PC-9 (cell line): Measurements from ENCODE around the gene TTC39B. TPM values are rescaled to one million over a fixed set of nuclear protein-coding genes. Genes with fewer than 3 reads are reported as not detected.

ENCODE experiments used
- BruUV-seq: library from RNA; stranded (reverse); fragments of 400-500 nt; replicated peaks from 2 replicates; lab custom pipeline; 2021; lab: Mats Ljungman, UMichigan
- CTCF ChIA-PET: fragments of 300-600 bp; sonication (Branson Sonifier 250); formaldehyde crosslinking; loops from one replicate; lab custom pipeline; 2022; ENCODE audit warnings: antibody characterized with exemption; lab: Charles Lee
- POLR2A ChIA-PET: fragments of 300-600 bp; sonication (Branson Sonifier 250); formaldehyde crosslinking; loops from one replicate; lab custom pipeline; 2022; ENCODE audit warnings: antibody characterized with exemption; ENCODE audit not compliant: unreplicated experiment; lab: Charles Lee
- DNase-seq, 2 experiments: peaks; one replicate each; pipeline versions ENCODE4 v3.0.0 to v3.0.0-alpha.2; 2015 to 2022; ENCODE audit warnings: mixed read lengths in 1 of 2
- H2AFZ ChIP-seq: fragments of 200-600 bp; sonication (generic); 2 replicates; pipeline ENCODE4 v1.8.1; 2017; ENCODE audit warnings: antibody characterized with exemption
- H3F3A ChIP-seq: fragments of 200-600 bp; sonication (generic); 2 replicates; pipeline ENCODE4 v1.8.1; 2017; ENCODE audit warnings: antibody characterized with exemption, mild to moderate bottlenecking, low read depth; ENCODE audit not compliant: insufficient read depth
- H3K27ac ChIP-seq: fragments of 200-600 bp; sonication (generic); 2 replicates; pipeline ENCODE4 v1.6.1; 2016; ENCODE audit warnings: mixed run types
- H3K27me3 ChIP-seq: fragments of 200-600 bp; sonication (generic); 2 replicates; pipeline ENCODE4 v1.6.1; 2016; ENCODE audit warnings: low read depth, mixed run types; ENCODE audit not compliant: insufficient read depth
- H3K36me3 ChIP-seq: fragments of 200-600 bp; sonication (generic); 2 replicates; pipeline ENCODE4 v1.6.1; 2016; ENCODE audit warnings: low read depth, mixed run types
- H3K4me1 ChIP-seq: fragments of 200-600 bp; sonication (generic); replicated peaks from 2 replicates; pipeline ENCODE4 v1.6.1; 2016; ENCODE audit warnings: mixed run types; ENCODE audit not compliant: insufficient read depth
- H3K4me2 ChIP-seq: fragments of 200-600 bp; sonication (generic); 2 replicates; pipeline ENCODE4 v1.6.1; 2017; ENCODE audit warnings: mixed run types
- H3K4me3 ChIP-seq: fragments of 200-600 bp; sonication (generic); 2 replicates; pipeline ENCODE4 v1.6.1; 2016; ENCODE audit warnings: mixed run types
- H3K79me2 ChIP-seq: fragments of 200-600 bp; sonication (generic); 2 replicates; pipeline ENCODE4 v1.6.1; 2017; ENCODE audit warnings: low read depth, mixed run types
- H3K9me2 ChIP-seq: fragments of 200-600 bp; sonication (generic); 2 replicates; pipeline ENCODE4 v1.8.1; 2017; ENCODE audit warnings: mild to moderate bottlenecking; ENCODE audit not compliant: insufficient read depth
- H3K9me3 ChIP-seq: fragments of 200-600 bp; sonication (generic); 2 replicates; pipeline ENCODE4 v1.8.1; 2016; ENCODE audit warnings: low read depth; ENCODE audit not compliant: insufficient read depth
- H4K20me1 ChIP-seq: fragments of 200-600 bp; sonication (generic); 2 replicates; pipeline ENCODE4 v1.8.1; 2017; ENCODE audit not compliant: insufficient read depth
- CTCF ChIP-seq: fragments of 200-600 bp; sonication (generic); conservative IDR thresholded peaks from 2 replicates; pipeline ENCODE4 v1.6.1; 2017; ENCODE audit warnings: mixed run types, antibody characterized with exemption, mild to moderate bottlenecking, moderate library complexity
- EZH2 ChIP-seq: fragments of 200-600 bp; sonication (generic); IDR thresholded peaks from 2 replicates; pipeline ENCODE4 v1.8.0; 2017; ENCODE audit warnings: antibody characterized with exemption, low read depth
- intact Hi-C: fragments of 100-400 bp; cut with micrococcal nuclease; formaldehyde crosslinking; loops from one replicate; pipeline ENCODE4 v1.10.0; 2022; ENCODE audit not compliant: unreplicated experiment
- total RNA-seq: library from RNA; stranded (reverse); gene quantifications from 2 replicates; pipeline ENCODE4 v1.2.3, GENCODE V29; 2021

The TTC39B gene
- total RNA-seq, 1 experiment from 2014 or later: 8.8 TPM

DNA sequence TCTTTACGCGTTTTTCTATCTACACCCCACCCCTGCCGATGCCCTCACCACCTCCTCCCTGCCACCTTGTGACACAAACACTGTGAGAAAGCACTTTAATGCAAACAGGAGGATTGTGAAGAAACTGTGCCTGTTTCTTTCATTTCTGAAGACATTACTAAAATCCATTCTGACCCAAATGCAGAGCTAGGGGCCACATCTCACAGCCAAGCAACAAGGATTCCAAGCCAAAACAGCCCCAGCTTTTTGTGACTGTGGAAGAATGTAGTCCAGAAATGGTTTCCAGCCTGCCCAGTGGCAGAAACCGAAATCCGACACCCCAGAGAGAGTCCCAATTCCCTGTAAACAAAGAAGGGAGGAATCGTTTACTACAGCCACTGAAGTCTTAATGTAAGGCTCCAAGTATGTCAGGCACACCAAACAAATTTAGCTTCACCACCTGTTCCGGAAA is 190.9 kb downstream of the TTC39B start:
- ChIA-PET POLR2A (no interaction called here), CTCF (no interaction called here)
- H3K4me1 ChIP-seq: no peaks in the 10 kb centered on the region
- H3K9me2 ChIP-seq: no peaks in the 10 kb centered on the region
- no peaks in the 10 kb centered on the region for H3K9me3 ChIP-seq
- no peak overlapping the region for H2AFZ ChIP-seq
- no peaks in the 10 kb centered on the region for H3F3A ChIP-seq
- no peaks in the 10 kb centered on the region for H4K20me1 ChIP-seq
- no peaks in the 10 kb centered on the region for H3K27me3 ChIP-seq
- no TSS peak for BruUV-seq
- no peak overlapping the region for H3K4me2 ChIP-seq
- TF ChIP-seq EZH2 (no peak), CTCF (no peak)
- H3K36me3 ChIP-seq: no peaks in the 10 kb centered on the region
- intact Hi-C loops: no loop called here
- H3K79me2 ChIP-seq: no peaks in the 10 kb centered on the region
- DNase-seq: no peak
- no peak overlapping the region for H3K4me3 ChIP-seq
- no peak overlapping the region for H3K27ac ChIP-seq

GRCh38 chr9:15115702-15116101 is 191.3 kb downstream of the TTC39B start:
- POLR2A ChIA-PET: no interaction called here
- no peak overlapping the region for H3K4me2 ChIP-seq

GRCh38 chr9:15115041-15115440 is 192.0 kb downstream of the TTC39B start:
- TF ChIP-seq CTCF (no peak), EZH2 (no peak)
- intact Hi-C loops: no loop called here
- no peaks in the 10 kb centered on the region for H3K4me1 ChIP-seq
- no peaks in the 10 kb centered on the region for H3K79me2 ChIP-seq
- no peaks in the 10 kb centered on the region for H3K9me2 ChIP-seq
- ChIA-PET CTCF (no interaction called here), POLR2A (no interaction called here)
- BruUV-seq: no TSS peak
- no peak overlapping the region for H3K4me3 ChIP-seq
- DNase-seq: no peak
- no peak overlapping the region for H3K27ac ChIP-seq
- no peaks in the 10 kb centered on the region for H3K9me3 ChIP-seq
- no peaks in the 10 kb centered on the region for H4K20me1 ChIP-seq
- no peaks in the 10 kb centered on the region for H3K36me3 ChIP-seq
- no peak overlapping the region for H3K4me2 ChIP-seq
- H3K27me3 ChIP-seq: no peaks in the 10 kb centered on the region
- no peaks in the 10 kb centered on the region for H3F3A ChIP-seq
- no peak overlapping the region for H2AFZ ChIP-seq

More at GRCh38 chr9:15115702-15116101, 191.3 kb downstream of the TTC39B start:
- CTCF ChIA-PET: no interaction called here
- Histone ChIP-seq H3K79me2 (no peaks in the 10 kb centered on the region), H3K27me3 (no peaks in the 10 kb centered on the region), H3K4me3 (no peak overlapping the region), H3K27ac (no peak overlapping the region), H3K4me1 (no peaks in the 10 kb centered on the region), H4K20me1 (no peaks in the 10 kb centered on the region), H3F3A (no peaks in the 10 kb centered on the region), H2AFZ (no peak overlapping the region), H3K9me3 (no peaks in the 10 kb centered on the region), H3K36me3 (no peaks in the 10 kb centered on the region), H3K9me2 (no peaks in the 10 kb centered on the region)
- TF ChIP-seq EZH2 (no peak), CTCF (no peak)
- BruUV-seq: no TSS peak
- DNase-seq: no peak
- intact Hi-C loops: no loop called here

Other genes with a start within 250 kb of the TTC39B start
- gene SNAPC3, start 115.7 kb upstream of the TTC39B start, total RNA-seq: 11.3 and 13.7 TPM in 2 replicates
- gene PSIP1, start 203.8 kb upstream of the TTC39B start, total RNA-seq: 65.3 and 67.8 TPM in 2 replicates
- 2.4 and 2.5 TPM in 2 replicates for gene CCDC171, start 245.8 kb upstream of the TTC39B start, total RNA-seq